Esophagus squamous epithelium (tissue), 4 donors: Measurements from ENCODE around the gene BASP1.

Experiments used
- CTCF ChIP-seq, 6 experiments: fragments of 450-650 bp in 4 of 6; fragments of 200-600 bp in 2 of 6; sonication (generic) in 2 of 6; IDR thresholded peaks; one replicate each; pipeline ENCODE4 v1.5.1; 2016 to 2019; ENCODE audit warnings: antibody characterized with exemption in 6 of 6, mild to moderate bottlenecking in 4 of 6, moderate library complexity in 4 of 6
- POLR2A ChIP-seq, 4 donors: fragments of 450-650 bp; IDR thresholded peaks; one replicate each; pipeline ENCODE4 v1.6.1; 2017; ENCODE audit warnings: antibody characterized with exemption in 4 of 4, mild to moderate bottlenecking in 4 of 4, moderate library complexity in 3 of 4

GRCh38 chr5:17184588-17184987 is 32.8 kb upstream of the BASP1 start:
- TF ChIP-seq CTCF (IDR thresholded peaks at IDR 0.05) (no peak), POLR2A (IDR thresholded peaks at IDR 0.05) (no peak)
